Vagina (tissue), 2 donors: Measurements from ENCODE around the gene SRSF3. TPM values are rescaled to one million over a fixed set of nuclear protein-coding genes. Genes with fewer than 3 reads are reported as not detected.

Source experiments
- DNase-seq, 2 donors: peaks; one replicate each; pipeline ENCODE4 v3.0.0-alpha.2; 2017; ENCODE audit errors: extremely low spot score in 2 of 2
- H3K27ac ChIP-seq: fragments of 200-600 bp; sonication (generic); one replicate; pipeline ENCODE4 v1.5.1; 2019
- H3K27me3 ChIP-seq: fragments of 200-600 bp; sonication (generic); one replicate; pipeline ENCODE4 v1.5.1; 2019
- H3K36me3 ChIP-seq, 2 donors: fragments of 200-600 bp; sonication (generic); one replicate each; pipeline ENCODE4 v1.5.1; 2017 to 2019
- H3K4me1 ChIP-seq: fragments of 200-600 bp; sonication (generic); one replicate; pipeline ENCODE4 v1.5.1; 2019
- H3K4me3 ChIP-seq, 2 donors: fragments of 200-600 bp; sonication (generic); 1 replicate in 1 of 2; 2 replicates in 1 of 2; pipeline ENCODE4 v1.5.1; 2016 to 2019
- H3K9me3 ChIP-seq: fragments of 200-600 bp; sonication (generic); one replicate; pipeline ENCODE4 v1.5.1; 2019
- CTCF ChIP-seq, 3 experiments: fragments of 450-650 bp in 2 of 3; fragments of 200-600 bp in 1 of 3; sonication (generic) in 1 of 3; IDR thresholded peaks; one replicate each; pipeline ENCODE4 v1.5.1; 2017 to 2019; ENCODE audit warnings: antibody characterized with exemption in 3 of 3, mild to moderate bottlenecking in 2 of 3, moderate library complexity in 2 of 3
- POLR2A ChIP-seq, 2 donors: fragments of 450-650 bp; IDR thresholded peaks; one replicate each; pipeline ENCODE4 v1.6.1; 2017; ENCODE audit warnings: antibody characterized with exemption in 2 of 2, mild to moderate bottlenecking in 2 of 2, moderate library complexity in 2 of 2
- POLR2AphosphoS5 ChIP-seq, 2 donors: sonication (generic); formaldehyde crosslinking; IDR thresholded peaks; one replicate each; pipeline ENCODE4 v1.9.0; 2017; ENCODE audit warnings: antibody characterized with exemption in 2 of 2, mild to moderate bottlenecking in 2 of 2, low read depth in 1 of 2; ENCODE audit not compliant: insufficient read depth in 1 of 2
- intact Hi-C: fragments of 100-400 bp; cut with DNase I; formaldehyde crosslinking; loops from one replicate; pipeline ENCODE4 v1.15.1; 2023
- total RNA-seq: library from RNA; depleted of rRNA; stranded (reverse); fragments of >200 nt; gene quantifications from one replicate; pipeline ENCODE4 v1.2.3, GENCODE V29; 2016

The SRSF3 gene
- total RNA-seq, 1 donor from 2014 or later: 144 TPM

GRCh38 chr6:36594816-36595643, 868 bp downstream of the SRSF3 start:
- H3K27me3 ChIP-seq: no peaks in the 10 kb centered on the region
- H3K4me1 ChIP-seq: peaks cover 48% of the 10 kb centered on the region
- peak overlapping the region; percentile 51 to 72 for H3K4me3 ChIP-seq
- H3K27ac ChIP-seq: peak overlapping the region; percentile 100
- DNase-seq: no peak
- H3K9me3 ChIP-seq: no peaks in the 10 kb centered on the region
- intact Hi-C loops: loop anchor here (5.0 to 10.0 kb wide), 2 partner anchors 48 to 170 kb away; partner anchors contain the start of gene STK38
- TF ChIP-seq CTCF (IDR thresholded peaks at IDR 0.05) (no peak), POLR2AphosphoS5 (IDR thresholded peaks at IDR 0.05; ENCODE audit: insufficient read depth in 1 of 2, low read depth in 1 of 2) (peak in 1 of 2 donors; percentile 62)
- H3K36me3 ChIP-seq: peaks cover 0 to 33% of the 10 kb centered on the region in 2 donors

GRCh38 chr6:36596356-36596755, 2.2 kb downstream of the SRSF3 start:
- TF ChIP-seq POLR2A (IDR thresholded peaks at IDR 0.05): no peak
- no peak for TF ChIP-seq CTCF (IDR thresholded peaks at IDR 0.05)
- TF ChIP-seq POLR2AphosphoS5 (IDR thresholded peaks at IDR 0.05; ENCODE audit: insufficient read depth in 1 of 2, low read depth in 1 of 2): no peak
- Histone ChIP-seq H3K9me3 (no peaks in the 10 kb centered on the region), H3K36me3 (peaks cover 0 to 46% of the 10 kb centered on the region in 2 donors), H3K4me3 (peak overlapping the region; percentile 51 to 72), H3K4me1 (peaks cover 61% of the 10 kb centered on the region), H3K27ac (peak overlapping the region; percentile 100), H3K27me3 (no peaks in the 10 kb centered on the region)
- intact Hi-C loops: loop anchor here (5.0 to 10.0 kb wide), 2 partner anchors 49 to 172 kb away; partner anchors contain the start of gene STK38
- no peak for DNase-seq

- H3K36me3 ChIP-seq: peaks cover 0 to 60% of the 10 kb centered on the region in 2 donors
- peaks cover 74% of the 10 kb centered on the region for H3K4me1 ChIP-seq
- intact Hi-C loops: loop anchor here (5.0 to 10.0 kb wide), 2 partner anchors 50 to 173 kb away; partner anchors contain the start of gene STK38
- H3K4me3 ChIP-seq: peak overlapping the region; percentile 51 to 72
- no peaks in the 10 kb centered on the region for H3K27me3 ChIP-seq
- no peak for TF ChIP-seq CTCF (IDR thresholded peaks at IDR 0.05)
- no peak for TF ChIP-seq POLR2A (IDR thresholded peaks at IDR 0.05)
- no peak for TF ChIP-seq POLR2AphosphoS5 (IDR thresholded peaks at IDR 0.05; ENCODE audit: insufficient read depth in 1 of 2, low read depth in 1 of 2)
- DNase-seq: no peak
- no peaks in the 10 kb centered on the region for H3K9me3 ChIP-seq
- peak overlapping the region; percentile 100 for H3K27ac ChIP-seq
Observed at GRCh38 chr6:36597775-36598174, 3.6 kb downstream of the SRSF3 start.

GRCh38 chr6:36598326-36598725, 4.2 kb downstream of the SRSF3 start:
- H3K27me3 ChIP-seq: no peaks in the 10 kb centered on the region
- H3K9me3 ChIP-seq: no peaks in the 10 kb centered on the region
- peaks cover 74% of the 10 kb centered on the region for H3K4me1 ChIP-seq
- TF ChIP-seq CTCF (IDR thresholded peaks at IDR 0.05) (no peak), POLR2A (IDR thresholded peaks at IDR 0.05) (no peak), POLR2AphosphoS5 (IDR thresholded peaks at IDR 0.05; ENCODE audit: insufficient read depth in 1 of 2, low read depth in 1 of 2) (no peak)
- H3K4me3 ChIP-seq: peak overlapping the region; percentile 33 to 72
- no peak for DNase-seq
- peaks cover 0 to 66% of the 10 kb centered on the region in 2 donors for H3K36me3 ChIP-seq
- peak overlapping the region; percentile 100 for H3K27ac ChIP-seq
- intact Hi-C loops: loop anchor here (5.0 to 10.0 kb wide), 2 partner anchors 51 to 174 kb away; partner anchors contain the start of gene STK38
